Liver (tissue), 9 donors: ENCODE data around the gene TAS2R16. TPM values are rescaled to one million over a fixed set of nuclear protein-coding genes. Genes with fewer than 3 reads are reported as not detected.

Experiments
- DNase-seq: peaks from one replicate; pipeline ENCODE4 v3.0.0-alpha.2; 2017; ENCODE audit warnings: low spot score
- H3K27ac ChIP-seq, 2 donors: one replicate each; pipeline ENCODE4 v1.7.0; 2013; ENCODE audit warnings: inconsistent platforms in 2 of 2, low read length in 2 of 2, control low read depth in 1 of 2, low read depth in 1 of 2, mild to moderate bottlenecking in 1 of 2
- H3K27me3 ChIP-seq, 4 donors: one replicate each; pipeline versions ENCODE4 v1.6.1 to v1.7.0; 2013; ENCODE audit warnings: low read length in 3 of 4, inconsistent platforms in 1 of 4, mild to moderate bottlenecking in 1 of 4, moderate library complexity in 1 of 4; ENCODE audit not compliant: control insufficient read depth in 4 of 4, insufficient read depth in 4 of 4
- H3K36me3 ChIP-seq, 4 donors: one replicate each; pipeline versions ENCODE4 v1.6.1 to v1.7.0; 2013; ENCODE audit warnings: low read length in 3 of 4, mild to moderate bottlenecking in 3 of 4, low read depth in 1 of 4, moderate library complexity in 1 of 4; ENCODE audit not compliant: control insufficient read depth in 4 of 4, insufficient read depth in 3 of 4
- H3K4me1 ChIP-seq, 4 donors: one replicate each; pipeline versions ENCODE4 v1.6.1 to v1.7.0; 2013; ENCODE audit warnings: low read length in 3 of 4, mild to moderate bottlenecking in 3 of 4, moderate library complexity in 1 of 4; ENCODE audit not compliant: control insufficient read depth in 4 of 4, insufficient read depth in 4 of 4
- H3K4me3 ChIP-seq, 3 donors: one replicate each; pipeline versions ENCODE4 v1.6.1 to v1.7.0; 2013; ENCODE audit warnings: low read length in 3 of 3, control low read depth in 1 of 3, low read depth in 1 of 3, mild to moderate bottlenecking in 1 of 3
- H3K9ac ChIP-seq, 2 donors: one replicate each; pipeline ENCODE4 v1.7.0; 2013; ENCODE audit warnings: low read length in 2 of 2, mild to moderate bottlenecking in 2 of 2, moderate library complexity in 2 of 2, control low read depth in 1 of 2, low read depth in 1 of 2
- H3K9me3 ChIP-seq, 4 donors: one replicate each; pipeline versions ENCODE4 v1.6.1 to v1.7.0; 2013; ENCODE audit warnings: low read length in 3 of 4; ENCODE audit not compliant: control insufficient read depth in 4 of 4
- CTCF ChIP-seq: fragments of 150-350 bp; IDR thresholded peaks from 2 replicates; pipeline ENCODE4 v1.5.1; 2017; ENCODE audit warnings: improper control_type of control experiment, low read depth, low read length; ENCODE audit not compliant: missing input control
- EGR1 ChIP-seq, 2 donors: IDR thresholded peaks; 2 replicates each; pipeline ENCODE4 v1.6.1; 2016 to 2018; ENCODE audit warnings: antibody characterized with exemption in 2 of 2, low read depth in 2 of 2
- FOXA1 ChIP-seq: IDR thresholded peaks from 2 replicates; pipeline ENCODE4 v1.6.1; 2016; ENCODE audit warnings: antibody characterized with exemption
- FOXA2 ChIP-seq: IDR thresholded peaks from 2 replicates; pipeline ENCODE4 v1.6.1; 2016; ENCODE audit warnings: antibody characterized with exemption
- HNF4A ChIP-seq, 2 donors: conservative IDR thresholded peaks; 2 replicates each; pipeline ENCODE4 v1.6.1; 2016; ENCODE audit warnings: antibody characterized with exemption in 2 of 2, mild to moderate bottlenecking in 2 of 2
- HNF4G ChIP-seq: IDR thresholded peaks from 2 replicates; pipeline ENCODE4 v1.6.1; 2016; ENCODE audit warnings: antibody characterized with exemption
- JUND ChIP-seq, 2 donors: IDR thresholded peaks; 2 replicates each; pipeline ENCODE4 v1.6.1; 2016; ENCODE audit warnings: antibody characterized with exemption in 2 of 2
- MAX ChIP-seq: IDR thresholded peaks from 2 replicates; pipeline ENCODE4 v1.6.1; 2016; ENCODE audit warnings: antibody characterized with exemption
- NR2F2 ChIP-seq: IDR thresholded peaks from 2 replicates; pipeline ENCODE4 v1.6.1; 2016; ENCODE audit warnings: antibody characterized with exemption
- RAD21 ChIP-seq, 2 donors: IDR thresholded peaks; 2 replicates each; pipeline ENCODE4 v1.6.1; 2016; ENCODE audit warnings: antibody characterized with exemption in 2 of 2, mild to moderate bottlenecking in 2 of 2
- RXRA ChIP-seq, 2 donors: IDR thresholded peaks; 2 replicates each; pipeline ENCODE4 v1.6.1; 2017 to 2018; ENCODE audit warnings: antibody characterized with exemption in 2 of 2, mild to moderate bottlenecking in 1 of 2
- TAF1 ChIP-seq: conservative IDR thresholded peaks from 2 replicates; pipeline ENCODE4 v1.6.1; 2016; ENCODE audit warnings: antibody characterized with exemption, mild to moderate bottlenecking
- YY1 ChIP-seq: IDR thresholded peaks from 2 replicates; pipeline ENCODE4 v1.6.1; 2016; ENCODE audit warnings: antibody characterized with exemption, mild to moderate bottlenecking
- ZBTB33 ChIP-seq: IDR thresholded peaks from 2 replicates; pipeline ENCODE4 v1.6.1; 2016; ENCODE audit warnings: antibody characterized with exemption
- WGBS: extraction: QIAGEN DNeasy Blood & Tissue Kit; methylation state at CpG from one replicate; pipeline ENCODE4 v1.1.7; 2013; 5-methylcytosine and 5-hydroxymethylcytosine counted together
- polyA plus RNA-seq, 2 donors: library from polyadenylated mRNA; stranded (reverse) in 1 of 2; unstranded in 1 of 2; fragments of 200-250 nt in 1 of 2; fragments of >200 nt in 1 of 2; fragmentation: Nextera tagmentation in 1 of 2; extraction: Ambion mirVana in 1 of 2; gene quantifications; one replicate each; pipeline versions ENCODE4 v1.2.1 to v1.2.3, GENCODE V29; 2013 to 2015
- total RNA-seq, 2 donors: library from RNA; depleted of rRNA; stranded (reverse); fragments of >200 nt; gene quantifications; one replicate each; pipeline ENCODE4 v1.2.3, GENCODE V29; 2014
- TF ChIP-seq, protein P1 (sequence below): IDR thresholded peaks from 2 replicates; pipeline ENCODE4 v1.6.1; 2016; ENCODE audit warnings: antibody characterized with exemption, mild to moderate bottlenecking
- TF ChIP-seq, protein P2 (sequence below): IDR thresholded peaks from 2 replicates; pipeline ENCODE4 v1.6.1; 2016; ENCODE audit warnings: antibody characterized with exemption
- donor health status: healthy.
- donor health status: healthy.
- donor health status: healthy.
- donor health status: healthy.
- donor health status: healthy.

Gene TAS2R16
- total and polyA plus RNA-seq, 4 donors, result not detected

DNA sequence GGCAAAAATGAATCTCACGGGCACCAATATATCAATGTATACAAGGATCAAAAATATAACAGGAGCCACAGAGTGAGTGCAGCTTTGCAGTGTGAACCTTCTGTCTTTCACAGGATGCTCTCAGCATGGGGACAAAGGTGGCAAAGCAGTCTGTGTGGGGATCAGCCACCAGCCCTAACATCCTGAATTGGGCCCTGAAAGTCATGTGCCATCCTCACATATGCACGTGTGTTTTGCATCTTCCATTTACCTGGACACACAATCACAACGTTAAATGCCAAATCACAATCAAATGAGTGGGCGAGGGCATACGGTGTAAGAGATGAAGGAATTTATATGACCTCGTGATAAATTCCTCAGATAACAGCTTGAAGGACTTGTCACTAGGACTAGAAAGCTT, 6.5 kb downstream of the TAS2R16 start:
- no peak overlapping the region for H3K4me3 ChIP-seq
- H3K9ac ChIP-seq, result no peak overlapping the region
- DNase-seq, result no peak
- TF ChIP-seq NR2F2 (no peak), RAD21 (IDR thresholded peaks at IDR 0.05) (no peak), CTCF (no peak), HNF4G (no peak), EGR1 (IDR thresholded peaks at IDR 0.05; ENCODE audit: low read depth in 2 of 2) (no peak), TAF1 (no peak), JUND (IDR thresholded peaks at IDR 0.05) (no peak)
- TF ChIP-seq, protein P1, sequence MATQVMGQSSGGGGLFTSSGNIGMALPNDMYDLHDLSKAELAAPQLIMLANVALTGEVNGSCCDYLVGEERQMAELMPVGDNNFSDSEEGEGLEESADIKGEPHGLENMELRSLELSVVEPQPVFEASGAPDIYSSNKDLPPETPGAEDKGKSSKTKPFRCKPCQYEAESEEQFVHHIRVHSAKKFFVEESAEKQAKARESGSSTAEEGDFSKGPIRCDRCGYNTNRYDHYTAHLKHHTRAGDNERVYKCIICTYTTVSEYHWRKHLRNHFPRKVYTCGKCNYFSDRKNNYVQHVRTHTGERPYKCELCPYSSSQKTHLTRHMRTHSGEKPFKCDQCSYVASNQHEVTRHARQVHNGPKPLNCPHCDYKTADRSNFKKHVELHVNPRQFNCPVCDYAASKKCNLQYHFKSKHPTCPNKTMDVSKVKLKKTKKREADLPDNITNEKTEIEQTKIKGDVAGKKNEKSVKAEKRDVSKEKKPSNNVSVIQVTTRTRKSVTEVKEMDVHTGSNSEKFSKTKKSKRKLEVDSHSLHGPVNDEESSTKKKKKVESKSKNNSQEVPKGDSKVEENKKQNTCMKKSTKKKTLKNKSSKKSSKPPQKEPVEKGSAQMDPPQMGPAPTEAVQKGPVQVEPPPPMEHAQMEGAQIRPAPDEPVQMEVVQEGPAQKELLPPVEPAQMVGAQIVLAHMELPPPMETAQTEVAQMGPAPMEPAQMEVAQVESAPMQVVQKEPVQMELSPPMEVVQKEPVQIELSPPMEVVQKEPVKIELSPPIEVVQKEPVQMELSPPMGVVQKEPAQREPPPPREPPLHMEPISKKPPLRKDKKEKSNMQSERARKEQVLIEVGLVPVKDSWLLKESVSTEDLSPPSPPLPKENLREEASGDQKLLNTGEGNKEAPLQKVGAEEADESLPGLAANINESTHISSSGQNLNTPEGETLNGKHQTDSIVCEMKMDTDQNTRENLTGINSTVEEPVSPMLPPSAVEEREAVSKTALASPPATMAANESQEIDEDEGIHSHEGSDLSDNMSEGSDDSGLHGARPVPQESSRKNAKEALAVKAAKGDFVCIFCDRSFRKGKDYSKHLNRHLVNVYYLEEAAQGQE, result no peak
- H3K4me1 ChIP-seq, result no peaks in the 10 kb centered on the region
- H3K27ac ChIP-seq, result no peak overlapping the region
- peaks cover 0 to 3% (median 0%) of the 10 kb centered on the region in 4 donors for H3K9me3 ChIP-seq
- H3K36me3 ChIP-seq, result no peaks in the 10 kb centered on the region
- H3K27me3 ChIP-seq, result no peaks in the 10 kb centered on the region
- 56% methylated on average over 6 of the region's 6 CpGs for WGBS

- 66% methylated on average over 4 of the region's 4 CpGs for WGBS
- H3K27ac ChIP-seq, result no peak overlapping the region
- no peaks in the 10 kb centered on the region for H3K27me3 ChIP-seq
- no peaks in the 10 kb centered on the region for H3K36me3 ChIP-seq
- peaks cover 0 to 3% (median 0%) of the 10 kb centered on the region in 4 donors for H3K9me3 ChIP-seq
- H3K9ac ChIP-seq, result no peak overlapping the region
- TF ChIP-seq, protein P2, sequence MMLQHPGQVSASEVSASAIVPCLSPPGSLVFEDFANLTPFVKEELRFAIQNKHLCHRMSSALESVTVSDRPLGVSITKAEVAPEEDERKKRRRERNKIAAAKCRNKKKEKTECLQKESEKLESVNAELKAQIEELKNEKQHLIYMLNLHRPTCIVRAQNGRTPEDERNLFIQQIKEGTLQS, result no peak
- no peak for TF ChIP-seq FOXA2
- TF ChIP-seq HNF4G, result no peak
- TF ChIP-seq FOXA1, result no peak
- TF ChIP-seq YY1, result no peak
- TF ChIP-seq JUND (IDR thresholded peaks at IDR 0.05), result no peak
- TF ChIP-seq ZBTB33, result no peak
- no peak for TF ChIP-seq HNF4A (conservative IDR thresholded peaks at IDR 0.05)
- TF ChIP-seq RXRA (IDR thresholded peaks at IDR 0.05), result no peak
- TF ChIP-seq, protein P1, result no peak
- TF ChIP-seq MAX, result no peak
- no peak for TF ChIP-seq RAD21 (IDR thresholded peaks at IDR 0.05)
- TF ChIP-seq EGR1 (IDR thresholded peaks at IDR 0.05; ENCODE audit: low read depth in 2 of 2), result no peak
- no peak for TF ChIP-seq CTCF
- TF ChIP-seq NR2F2, result no peak
- DNase-seq, result no peak
- no peaks in the 10 kb centered on the region for H3K4me1 ChIP-seq
- H3K4me3 ChIP-seq, result no peak overlapping the region
These were observed 7.2 kb downstream of the TAS2R16 start for GRCh38 chr7:122988333-122988732.
